Activated T-cell treated with anti-CD3 and anti-CD28 coated beads for 24 hours (primary cell): Measurements from ENCODE around the gene RAB11FIP4.

Source experiments
- DNase-seq: peaks from one replicate; pipeline ENCODE4 v3.0.0-alpha.2; 2020; ENCODE audit warnings: low read depth

RAB11FIP4 gene

DNA sequence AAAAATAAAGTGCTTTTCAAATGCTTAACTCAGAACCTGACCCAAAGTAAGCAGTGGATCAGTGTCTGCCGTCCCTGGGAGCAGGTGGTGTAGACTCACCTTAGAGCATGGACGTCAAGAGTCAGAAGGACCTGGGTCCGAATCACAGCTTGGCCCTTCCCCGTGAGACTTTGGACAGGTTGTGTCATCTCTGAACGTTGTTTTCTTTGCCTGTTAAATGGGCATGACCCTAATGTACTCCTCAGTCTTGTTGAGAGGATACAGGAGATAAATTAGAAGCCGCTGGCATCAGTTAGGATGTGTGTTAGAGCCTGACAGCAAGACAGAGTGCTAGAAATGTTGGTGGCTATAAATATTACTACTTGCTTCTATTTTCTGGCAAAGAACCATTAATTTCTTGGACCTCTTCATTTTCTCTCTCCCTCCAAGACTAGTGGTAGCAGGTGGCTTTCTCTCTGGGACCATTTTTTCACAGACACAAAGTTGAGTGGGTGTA is 68.8 kb downstream of the RAB11FIP4 start:
- DNase-seq: no peak

DNA sequence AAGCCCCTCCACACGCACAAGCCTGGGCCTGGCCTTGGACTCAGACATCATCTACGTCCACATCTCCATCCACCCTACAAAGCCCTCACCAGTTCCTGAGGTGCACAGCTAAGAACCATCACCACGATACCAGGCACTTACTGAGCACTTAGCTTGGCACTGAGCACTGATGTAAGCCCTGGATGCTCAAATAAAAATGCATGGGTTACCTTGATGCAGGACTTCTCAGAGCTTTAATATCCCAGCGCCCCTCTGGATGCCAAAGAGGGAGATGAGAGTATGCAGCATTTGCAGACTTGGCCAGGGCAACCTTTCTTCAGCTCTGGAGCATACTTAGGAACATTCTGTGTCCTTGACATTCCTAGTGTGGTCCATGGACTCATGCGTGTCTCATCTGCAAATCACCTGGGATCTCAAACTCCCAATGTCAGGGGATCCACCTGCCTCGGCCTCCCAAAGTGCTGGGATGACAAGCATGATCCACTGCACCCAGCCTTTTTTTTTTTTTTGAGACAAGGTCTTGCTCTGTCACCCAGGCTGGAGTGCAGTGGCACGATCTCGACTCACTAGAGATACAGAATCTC is 69.8 kb downstream of the RAB11FIP4 start:
- no peak for DNase-seq

DNA sequence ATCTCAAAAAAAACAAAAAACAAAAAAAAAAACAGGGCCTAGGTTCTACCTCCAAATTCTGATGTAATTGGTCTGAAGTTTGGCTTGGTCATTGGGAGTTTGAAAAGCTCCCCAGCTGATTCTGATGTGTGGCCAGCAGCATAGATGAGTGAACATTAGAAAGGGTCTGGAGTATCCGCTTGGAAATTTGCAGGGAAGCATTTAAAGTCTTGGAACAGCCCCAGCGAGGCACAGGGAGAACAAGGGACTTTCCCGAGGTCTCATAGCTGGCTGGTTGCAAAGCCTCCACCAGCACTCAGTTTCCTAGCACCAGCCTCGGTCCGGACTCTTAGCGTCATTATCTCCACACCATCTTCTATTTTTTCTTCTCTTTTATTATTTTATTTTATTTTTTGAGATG is 70.8 kb downstream of the RAB11FIP4 start:
- DNase-seq: no peak

DNA sequence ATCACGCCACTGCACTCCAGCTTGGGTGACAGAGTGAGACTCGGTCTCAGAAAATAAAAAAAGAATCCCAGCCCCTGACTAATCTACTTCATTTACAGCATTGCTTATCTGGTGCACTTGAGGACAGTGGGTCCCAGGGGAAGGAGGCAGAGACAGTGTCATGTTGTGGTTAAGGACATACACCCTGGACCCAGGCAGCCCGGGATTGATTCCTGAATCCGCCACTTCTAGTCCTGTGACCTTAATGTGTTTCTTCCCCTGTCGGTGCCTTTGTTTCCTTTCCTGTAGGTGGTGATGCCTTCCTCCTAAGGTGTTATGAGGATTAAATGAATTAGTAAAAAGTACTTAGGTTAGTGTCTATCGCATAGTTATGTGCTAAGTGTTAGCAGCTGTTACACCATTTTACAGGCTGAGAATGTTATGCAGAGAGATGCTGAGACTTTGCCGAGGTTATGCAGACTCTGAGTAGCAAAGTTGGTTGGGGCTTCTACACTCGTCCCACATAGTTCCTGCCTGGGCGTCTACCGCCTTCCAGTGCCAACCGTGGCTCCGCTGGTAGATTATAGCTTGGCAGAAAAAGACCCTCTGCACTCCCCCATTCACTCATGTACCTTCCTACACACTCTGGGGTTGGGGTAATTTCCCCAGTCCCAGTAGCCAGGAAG is 74.8 kb downstream of the RAB11FIP4 start:
- no peak for DNase-seq

DNA sequence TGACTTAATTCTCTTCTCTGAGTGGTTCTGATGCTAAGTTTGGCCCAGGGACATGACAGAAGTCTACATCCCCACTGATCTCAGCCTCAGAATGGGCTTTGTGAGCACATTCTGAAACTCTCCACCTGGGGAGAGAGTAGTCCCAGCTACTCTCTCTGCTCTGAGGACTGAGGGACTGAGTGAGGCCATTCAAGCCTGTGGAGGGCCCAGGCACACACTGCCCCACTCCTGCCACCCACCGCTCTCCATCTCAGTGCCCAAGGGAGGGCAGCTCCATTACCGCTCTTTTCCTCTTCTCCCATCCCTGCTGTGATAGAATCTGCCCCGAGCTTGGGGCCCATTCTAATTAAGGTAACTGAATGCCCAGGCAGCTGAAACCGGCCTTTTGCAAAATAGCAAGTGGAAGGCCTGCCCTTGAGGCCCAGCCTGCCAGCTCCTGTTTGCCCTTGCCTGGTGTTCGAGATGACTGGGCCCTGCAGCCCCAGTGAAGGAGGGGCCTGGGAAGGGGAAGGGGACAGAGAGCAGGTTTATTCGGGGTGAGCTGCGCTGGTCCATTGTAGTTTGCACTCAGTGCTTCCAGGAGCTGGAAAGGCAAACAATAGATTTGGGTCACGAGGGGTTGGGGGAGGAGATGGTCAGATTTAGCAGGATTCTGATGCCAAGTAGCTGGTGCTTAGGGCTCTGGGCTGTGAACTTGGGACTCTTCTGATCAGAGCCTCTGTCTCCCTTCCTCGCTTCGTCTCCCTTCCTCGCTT is 76.2 kb downstream of the RAB11FIP4 start:
- DNase-seq: no peak

DNA sequence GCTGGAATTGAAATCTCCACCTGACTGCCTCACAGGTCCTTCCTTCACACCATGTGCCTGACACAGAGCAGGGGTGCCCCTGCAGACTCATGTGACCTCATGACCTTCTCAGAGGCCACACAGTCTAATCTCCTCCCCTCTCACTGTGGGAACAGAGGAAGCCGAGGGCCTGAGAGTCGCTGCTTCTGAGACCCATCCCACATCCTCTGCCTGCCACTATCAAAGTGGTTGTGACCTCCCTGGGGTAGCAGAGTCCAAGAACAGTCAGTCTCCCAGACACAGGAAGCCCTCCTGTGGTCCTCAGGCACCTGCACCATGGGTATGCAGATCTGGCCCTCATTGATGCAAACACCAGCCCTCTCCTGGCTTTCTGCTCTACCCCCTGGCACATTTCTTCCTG is 78.5 kb downstream of the RAB11FIP4 start:
- no peak for DNase-seq

DNA sequence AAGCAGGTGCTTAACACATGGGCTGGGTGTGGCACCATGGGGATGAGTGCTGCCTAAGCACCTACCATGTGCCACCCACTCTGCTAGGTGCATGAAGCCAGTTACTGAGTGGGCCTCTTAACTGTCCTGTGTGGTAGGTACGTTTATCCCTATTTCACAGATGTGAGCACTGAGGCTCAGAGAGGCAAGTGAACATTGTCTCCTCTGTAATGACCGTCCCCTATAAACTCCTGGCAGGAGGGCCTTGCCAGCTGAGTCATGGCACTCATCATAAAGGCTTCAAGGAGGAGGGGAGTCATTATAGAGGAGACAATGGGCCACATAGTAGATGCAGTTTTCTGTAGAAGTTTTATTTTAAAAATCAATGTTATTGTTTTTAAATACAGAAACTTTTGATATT is 79.1 kb downstream of the RAB11FIP4 start:
- no peak for DNase-seq

DNA sequence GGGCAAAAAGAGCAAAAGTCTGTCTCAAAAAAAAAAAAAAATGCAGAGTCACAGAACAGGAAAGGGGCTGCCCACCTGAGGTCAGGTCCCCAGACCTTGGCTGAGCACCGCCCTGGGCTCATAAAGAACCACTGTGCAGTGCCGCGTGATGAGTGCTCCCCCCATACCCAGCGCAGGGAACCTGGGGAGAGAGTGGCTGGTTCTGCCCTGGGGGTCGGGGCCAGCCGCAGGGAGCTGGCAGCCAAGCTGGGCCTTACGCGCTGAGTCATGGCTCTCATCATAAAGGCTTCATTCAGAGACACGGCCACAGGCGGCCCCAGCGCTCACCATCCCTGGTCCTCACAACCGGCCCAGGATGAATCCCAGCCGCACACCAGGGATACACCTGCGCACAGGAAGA is 80.7 kb downstream of the RAB11FIP4 start:
- DNase-seq: no peak

DNA sequence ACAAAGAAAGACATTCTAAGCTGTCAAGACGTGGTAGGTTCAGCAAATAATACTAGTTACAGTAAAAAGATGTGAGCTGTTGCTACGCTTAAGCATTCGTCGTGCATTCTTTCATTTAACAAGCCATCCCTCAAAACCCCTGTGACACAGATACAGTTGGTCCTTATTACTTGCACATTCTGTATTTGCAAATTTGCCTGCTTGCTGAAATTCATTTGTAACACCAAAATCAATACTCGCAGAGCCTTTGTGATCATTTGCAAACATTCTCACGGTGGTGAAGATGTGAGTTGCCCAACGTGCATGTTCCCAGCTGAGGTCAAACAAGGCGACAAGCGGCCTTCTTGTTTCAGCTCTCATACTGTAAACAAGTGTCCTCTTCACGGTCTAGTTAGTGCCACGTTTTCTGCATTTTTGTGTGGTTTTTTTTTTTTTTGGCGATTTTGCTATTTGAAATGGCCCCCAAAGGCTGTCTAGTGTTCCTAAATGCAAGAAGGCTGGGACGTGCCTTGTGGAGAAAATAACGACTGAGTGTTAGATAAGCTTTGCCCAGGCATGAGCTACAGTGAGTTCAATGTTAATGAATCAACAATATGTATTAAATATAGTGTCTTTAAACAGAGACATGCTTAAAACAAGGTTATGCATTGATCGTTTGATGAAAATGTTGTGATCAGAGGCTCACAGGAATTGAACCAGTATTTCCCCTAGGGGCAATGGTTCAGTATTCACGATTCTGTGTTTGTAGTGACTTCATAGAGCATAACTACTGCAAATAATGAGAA is 84.1 kb downstream of the RAB11FIP4 start:
- DNase-seq: no peak

DNA sequence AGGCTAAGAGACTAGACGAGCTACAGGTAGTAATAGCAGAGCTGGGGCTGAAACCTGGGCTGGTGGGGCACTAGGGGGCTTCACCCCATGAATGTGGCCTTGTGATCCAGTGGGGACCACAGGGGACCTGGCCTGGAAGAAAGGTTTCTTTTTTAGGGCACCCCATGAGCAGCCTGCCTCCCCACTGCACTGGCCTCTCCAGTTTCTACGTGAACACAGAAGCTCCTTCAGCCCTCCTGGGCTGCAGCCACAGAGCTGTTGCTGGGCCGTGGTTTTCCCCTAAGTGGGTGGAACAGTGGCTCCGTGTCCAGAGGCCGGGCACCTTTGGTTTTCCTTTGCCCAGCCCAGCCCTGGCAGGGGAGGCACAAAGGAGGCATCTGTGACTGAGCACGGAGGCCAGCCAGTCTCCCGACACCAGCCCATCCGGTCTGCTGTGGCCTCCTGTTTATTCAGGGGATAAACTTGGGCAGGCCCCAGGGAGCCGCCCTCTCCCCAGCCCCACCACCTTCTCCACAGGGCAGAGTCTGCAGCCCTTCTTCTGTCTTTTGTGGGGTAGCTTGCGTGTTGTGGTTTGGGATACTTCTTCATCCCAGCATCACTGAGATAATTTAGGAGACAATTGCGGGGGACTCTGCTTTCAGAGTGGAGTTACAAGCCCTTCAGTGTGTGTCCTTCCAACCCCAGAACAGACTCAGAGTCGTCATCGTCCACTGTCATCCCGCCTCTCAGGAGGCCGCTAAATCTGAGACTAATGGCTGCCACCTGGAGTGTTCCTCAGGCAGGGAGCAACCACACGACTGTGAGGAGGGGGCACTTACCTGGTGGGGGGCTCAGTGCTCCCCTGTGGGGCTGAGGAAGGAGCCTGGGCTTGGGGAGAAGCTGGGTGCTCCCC is 85.3 kb downstream of the RAB11FIP4 start:
- no peak for DNase-seq

DNA sequence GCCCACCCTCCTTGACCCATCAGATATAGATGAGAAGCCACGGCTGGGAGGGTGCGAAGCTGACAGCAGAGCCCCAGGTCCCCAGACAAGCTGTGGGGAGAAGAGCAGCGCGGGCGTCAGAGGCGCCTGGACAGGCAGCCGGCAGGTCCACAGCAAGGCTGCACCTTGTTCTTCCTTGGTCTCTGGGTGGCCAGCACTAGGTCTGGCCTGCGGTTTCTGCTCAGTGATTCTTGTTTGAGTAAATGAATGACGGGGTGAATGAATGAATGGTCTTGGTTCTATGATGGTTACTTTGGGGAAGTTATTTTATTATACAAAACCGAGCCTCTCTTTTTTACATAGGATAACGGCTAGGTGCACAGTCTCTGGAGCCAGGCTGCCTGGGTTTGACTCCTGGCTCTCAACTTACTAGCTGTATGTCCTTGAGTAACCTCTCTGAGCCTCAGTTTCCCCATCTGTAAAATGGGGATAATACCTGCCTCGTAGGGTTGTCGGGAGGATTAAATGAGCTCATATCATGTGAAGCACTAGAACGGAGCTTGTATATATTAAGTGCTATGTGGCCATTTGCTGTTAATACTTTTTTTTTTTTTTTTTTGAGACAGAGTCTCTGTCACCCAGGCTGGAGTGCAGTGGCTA is 86.1 kb downstream of the RAB11FIP4 start:
- no peak for DNase-seq

DNA sequence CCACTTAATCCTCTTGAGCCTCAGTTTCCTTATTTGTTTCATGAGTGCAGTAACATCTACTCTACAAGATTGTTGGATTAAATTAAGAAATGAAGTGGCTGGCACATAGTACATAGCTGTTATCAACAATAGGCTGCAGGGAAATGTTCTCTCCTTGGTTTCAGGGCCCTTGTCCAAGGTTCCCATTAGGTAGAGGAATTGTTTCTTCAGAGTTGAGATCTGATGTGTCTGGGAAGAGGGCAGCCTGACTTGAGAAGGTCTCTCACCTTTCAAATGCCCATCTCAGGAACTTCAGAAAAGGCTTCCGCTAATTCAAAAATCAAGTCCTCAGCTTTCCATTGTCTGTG is 87.6 kb downstream of the RAB11FIP4 start:
- DNase-seq: no peak

DNA sequence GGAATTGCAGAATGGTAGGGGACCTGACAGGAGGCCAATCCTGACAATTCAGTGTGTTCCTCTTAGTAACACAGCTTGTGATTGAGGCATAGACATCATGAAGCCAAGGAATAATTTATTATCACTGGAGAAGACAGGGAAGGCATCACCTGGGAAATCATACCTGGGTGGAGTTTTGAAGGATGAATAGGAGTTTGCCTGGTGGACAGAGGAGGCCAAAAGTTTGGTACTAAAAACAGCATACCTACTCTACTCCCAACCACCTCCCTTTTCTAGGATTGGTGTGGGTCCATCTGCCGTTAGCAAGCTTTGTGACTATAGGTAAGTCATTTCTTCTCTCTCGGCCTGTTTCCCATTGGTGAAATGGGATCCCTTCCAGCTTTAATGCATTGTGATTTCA is 88.0 kb downstream of the RAB11FIP4 start:
- no peak for DNase-seq

DNA sequence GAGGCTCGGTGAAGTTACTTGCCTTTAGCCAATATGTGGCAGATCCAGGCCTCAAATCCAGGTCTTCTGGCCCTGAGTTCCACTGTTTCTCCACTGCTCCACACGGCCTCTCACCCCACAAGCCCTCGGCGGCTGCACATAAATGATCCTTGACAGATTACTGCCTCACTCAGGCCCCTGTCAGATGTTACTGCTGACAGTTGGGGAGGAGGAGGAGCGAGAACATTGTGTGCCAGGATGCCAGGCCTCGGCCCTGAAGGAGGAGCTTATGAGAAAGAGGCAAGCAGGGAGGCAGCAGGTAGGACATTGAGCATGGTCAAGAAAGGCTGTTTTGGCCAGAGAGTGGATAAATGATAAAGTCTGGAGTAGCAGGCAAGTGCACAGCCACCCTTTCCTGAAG is 88.6 kb downstream of the RAB11FIP4 start:
- no peak for DNase-seq

DNA sequence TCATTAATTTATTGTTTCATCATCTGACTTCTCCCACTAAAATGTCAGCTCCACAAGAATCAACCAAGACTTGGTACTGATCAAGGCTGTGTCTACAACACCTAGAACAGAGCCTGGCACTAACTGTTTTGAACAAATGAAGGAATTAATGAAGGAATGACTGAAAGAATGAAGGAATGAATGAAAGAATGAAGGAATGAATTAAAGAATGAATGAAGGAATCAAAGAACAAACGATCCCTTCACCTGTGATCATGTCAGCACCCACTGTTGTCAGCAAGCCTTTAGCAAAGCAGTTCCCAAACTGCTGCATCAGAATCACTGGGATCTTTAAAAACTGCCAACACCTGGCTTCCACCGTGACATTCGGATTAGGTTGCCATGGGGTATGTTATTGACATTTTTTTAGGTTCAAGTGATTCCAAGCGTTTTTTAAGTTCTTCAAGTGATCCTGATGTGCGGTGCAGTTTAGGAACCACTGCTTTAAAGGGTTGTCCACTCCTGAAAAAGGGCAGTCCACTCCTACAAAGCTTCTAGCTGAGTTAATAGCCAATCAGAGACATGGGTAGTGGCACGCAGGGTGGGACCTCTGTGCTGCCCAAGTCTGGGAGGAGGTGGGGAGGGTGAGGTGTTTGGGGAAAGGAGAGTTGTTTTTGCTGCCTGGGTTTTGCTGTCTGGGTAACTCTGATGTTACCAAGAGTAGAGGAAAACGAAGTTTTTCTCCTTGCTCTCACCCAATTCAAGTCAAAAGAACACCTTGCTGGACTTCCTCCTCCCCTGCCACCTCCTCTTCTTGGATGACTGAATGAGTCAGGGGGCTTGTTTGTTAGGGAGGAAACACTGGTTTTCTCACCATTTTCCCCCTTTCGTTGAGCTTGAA is 89.7 kb downstream of the RAB11FIP4 start:
- no peak for DNase-seq

DNA sequence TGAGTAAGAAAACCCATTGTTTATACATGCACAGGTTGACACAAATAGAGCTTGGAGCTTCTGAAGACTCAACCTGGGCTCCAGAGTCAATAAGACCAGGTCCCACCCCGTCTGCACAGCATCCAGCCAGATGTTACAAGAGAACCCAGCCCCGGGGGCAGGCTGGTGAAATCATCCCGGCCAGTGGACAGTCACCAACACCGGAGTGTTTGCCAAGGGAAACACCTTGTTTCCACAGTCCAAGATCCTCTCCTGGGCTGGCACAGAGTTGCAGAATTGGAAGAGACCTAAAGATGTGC is 90.3 kb downstream of the RAB11FIP4 start:
- DNase-seq: no peak

DNA sequence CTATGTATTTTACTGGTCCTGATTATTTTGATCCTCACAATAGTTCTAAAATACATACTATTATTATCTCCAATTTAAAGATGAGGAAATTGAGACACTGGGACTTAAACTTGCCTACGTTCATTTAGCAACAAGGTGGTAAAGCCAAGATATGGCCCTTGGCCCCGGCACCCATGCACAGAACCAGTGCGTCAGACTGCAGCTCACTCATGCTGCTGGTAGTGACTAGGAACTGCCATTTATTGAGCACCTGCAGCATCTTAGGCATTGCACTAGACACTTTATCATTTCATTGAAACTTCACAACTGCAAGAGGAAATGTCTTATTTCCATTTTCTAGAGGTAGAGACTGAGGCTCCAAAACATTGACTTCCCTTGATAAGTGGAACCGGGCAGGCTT is 93.3 kb downstream of the RAB11FIP4 start:
- DNase-seq: no peak

DNA sequence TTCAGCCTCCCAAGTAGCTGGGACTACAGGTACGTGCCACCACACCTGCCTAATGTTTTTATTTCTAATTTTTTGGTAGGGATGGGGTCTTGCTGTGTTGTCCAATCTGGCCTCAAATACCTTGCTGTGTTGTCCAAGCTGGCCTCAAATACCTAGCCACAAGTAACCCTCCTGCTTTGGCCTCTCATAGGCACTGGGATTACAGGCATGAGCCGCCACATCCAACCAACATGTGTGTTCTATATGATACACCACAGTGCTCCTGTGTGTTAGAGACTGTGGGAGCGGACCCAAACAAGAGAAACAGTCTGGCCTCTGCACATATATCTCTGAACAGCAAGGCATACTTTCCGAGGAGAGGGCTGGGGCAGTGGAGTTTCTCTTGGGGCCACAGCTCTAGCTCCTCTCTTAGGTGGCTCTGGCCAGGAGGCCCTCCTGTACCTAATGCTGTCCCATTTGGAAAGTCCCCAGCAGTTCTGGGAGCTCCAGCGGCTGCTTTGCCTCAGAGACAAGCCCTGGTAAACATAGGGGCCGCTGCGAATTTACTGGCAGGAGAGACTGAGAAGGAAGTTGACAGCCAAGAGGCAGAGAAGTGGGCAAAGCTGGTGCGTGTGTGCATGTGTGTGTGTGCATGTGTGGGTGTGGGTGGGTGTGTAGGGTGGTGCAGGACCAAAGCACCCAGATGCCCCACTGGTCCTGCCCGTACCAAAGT is 95.0 kb downstream of the RAB11FIP4 start:
- DNase-seq: no peak

DNA sequence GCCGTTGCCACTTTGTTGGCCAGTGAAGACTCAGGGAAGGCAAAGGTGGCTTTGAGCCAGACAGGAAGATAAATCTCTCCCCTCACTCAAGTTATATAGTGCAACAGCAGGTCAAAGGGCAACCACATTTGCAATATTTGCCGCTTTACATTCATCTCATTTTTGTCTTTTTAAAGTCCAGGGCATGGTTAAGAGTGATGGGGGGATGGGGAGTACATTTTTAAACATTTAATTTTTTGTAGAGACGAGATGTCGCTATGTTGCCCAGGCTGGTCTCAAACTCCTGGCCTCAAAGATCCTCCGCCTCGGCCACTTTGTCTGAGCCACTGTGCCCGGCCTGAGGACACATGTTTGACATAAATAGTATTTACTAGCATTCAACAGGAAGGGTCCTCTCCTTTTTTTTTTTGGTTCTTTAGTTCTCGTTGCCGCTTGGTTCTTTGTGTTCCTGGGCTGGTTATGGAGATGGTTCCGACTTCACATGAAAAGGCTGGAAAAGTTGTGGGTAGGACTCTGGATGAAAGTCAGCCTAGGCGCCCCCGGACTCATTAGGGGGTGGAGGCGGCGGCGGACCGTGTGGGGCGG is 95.7 kb downstream of the RAB11FIP4 start:
- no peak for DNase-seq
